SK-N-MC (cell line): ENCODE results near the gene ANKS1A.

Experiments used
- EZH2 ChIP-seq: fragments of 200-600 bp; sonication (generic); IDR thresholded peaks from one replicate; pipeline ENCODE4 v1.6.1; 2017; ENCODE audit warnings: antibody characterized with exemption
- FOXP2 ChIP-seq: optimal IDR thresholded peaks from 2 replicates; pipeline ENCODE3; 2011; ENCODE audit warnings: mild to moderate bottlenecking, moderate library complexity; ENCODE audit not compliant: insufficient read depth; ENCODE audit errors: extremely low read length, control extremely low read depth
- POLR2AphosphoS5 ChIP-seq: IDR thresholded peaks from 2 replicates; pipeline ENCODE4 v1.6.1; 2012; ENCODE audit warnings: mild to moderate bottlenecking, low read depth, low read length, borderline replicate concordance

DNA sequence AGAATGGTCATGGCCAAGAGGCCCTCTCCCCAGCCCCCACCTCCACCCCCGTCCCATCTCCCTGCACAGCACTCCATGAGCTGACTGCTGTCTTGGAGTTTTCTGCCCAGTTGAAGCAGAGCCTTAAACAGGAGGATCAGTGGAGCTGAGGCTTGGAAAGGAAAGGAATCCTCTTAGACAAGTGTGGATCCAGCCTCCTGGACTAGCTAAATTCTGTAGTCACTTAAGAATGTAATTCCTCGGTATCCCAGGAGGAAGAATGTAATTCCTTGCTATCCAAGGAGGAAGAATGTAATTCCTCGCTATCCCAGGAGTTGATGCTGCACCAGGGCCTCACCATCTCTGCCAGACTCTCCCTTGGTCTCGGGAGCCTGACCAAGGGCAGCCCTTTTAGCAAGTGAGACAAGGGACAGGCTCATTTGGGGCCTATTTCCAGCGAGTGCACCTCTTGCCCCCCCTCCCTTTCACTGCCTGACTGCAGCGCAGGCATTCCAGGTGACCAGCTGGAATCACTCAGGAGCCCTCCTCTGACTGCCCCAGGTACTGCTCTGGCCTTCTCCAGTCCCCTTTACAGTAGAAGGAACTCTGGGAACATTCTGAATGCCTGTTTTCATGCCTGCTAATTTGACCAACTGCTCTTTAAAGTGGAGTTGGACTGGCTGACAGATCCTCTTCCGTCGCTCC lies 175.8 kb downstream of the ANKS1A start:
- TF ChIP-seq EZH2, result no peak
- TF ChIP-seq POLR2AphosphoS5, result no peak
- TF ChIP-seq FOXP2, result no peak
